NOMO-1 treated with DMSO at 0.1 percent for 48 hours (cell line): ENCODE results near the gene DIAPH2.
"Not testable (repeated sequence)": the region's sequence is repeated elsewhere in the genome, so short reads cannot be mapped to it uniquely, and the experiment has no call there.

ENCODE experiments used
- DNase-seq: peaks from one replicate; lab custom pipeline; 2025; ENCODE audit not compliant: unreplicated experiment; lab: John Stamatoyannopoulos, UW

DIAPH2 gene

DNA sequence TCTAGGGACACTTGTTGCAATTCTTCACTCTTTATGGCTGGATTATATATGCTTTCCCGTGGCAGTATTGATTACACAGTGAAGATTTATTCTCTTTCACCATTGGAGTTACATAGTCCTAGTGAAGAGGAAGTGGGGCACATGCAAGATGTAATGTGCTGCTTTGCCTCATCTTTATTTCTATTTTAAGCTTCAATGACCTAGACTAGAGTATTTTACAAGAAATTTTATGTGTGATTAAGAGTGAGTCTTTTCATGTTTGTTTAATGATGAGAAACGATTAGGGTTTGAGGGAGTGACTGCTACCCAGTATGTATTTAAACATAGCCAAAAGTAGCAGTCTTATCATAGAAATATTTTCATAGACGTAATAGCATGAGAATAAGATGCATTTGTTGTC lies 30.8 kb downstream of the DIAPH2 start:
- DNase-seq, result peak; percentile 66

DNA sequence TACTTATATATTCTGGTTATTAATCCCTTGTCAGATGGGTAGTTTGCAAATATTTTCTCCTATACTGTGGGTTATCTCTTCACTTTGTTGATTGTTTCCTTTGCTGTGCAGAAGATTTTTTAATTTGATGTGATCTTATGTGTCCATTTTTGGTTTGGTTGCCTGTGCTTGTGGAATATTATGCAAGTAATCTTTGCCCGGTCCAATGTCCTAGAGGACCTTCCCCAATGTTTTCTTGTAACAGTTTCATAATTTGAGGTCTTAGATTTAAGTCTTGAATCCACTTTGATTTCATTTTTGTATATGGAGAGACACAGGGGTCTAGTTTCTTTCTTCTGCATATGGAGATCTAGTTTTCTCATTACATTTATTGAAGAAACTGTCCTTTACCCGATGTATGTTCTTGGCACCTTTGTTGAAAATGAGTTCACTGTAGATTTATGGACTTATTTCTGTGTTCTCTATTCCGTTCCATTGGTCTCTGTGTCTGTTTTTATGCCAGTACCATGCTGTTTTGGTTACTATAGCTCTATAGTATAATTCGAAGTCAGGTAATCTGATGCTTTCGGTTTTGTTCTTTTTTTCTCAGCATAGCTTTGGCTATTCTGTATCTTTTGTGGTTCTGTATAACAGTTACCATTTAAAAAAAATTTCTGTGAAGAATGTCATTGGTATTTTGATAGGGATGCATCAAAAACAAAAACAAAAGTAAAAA lies 34.7 kb downstream of the DIAPH2 start:
- no peak for DNase-seq

DNA sequence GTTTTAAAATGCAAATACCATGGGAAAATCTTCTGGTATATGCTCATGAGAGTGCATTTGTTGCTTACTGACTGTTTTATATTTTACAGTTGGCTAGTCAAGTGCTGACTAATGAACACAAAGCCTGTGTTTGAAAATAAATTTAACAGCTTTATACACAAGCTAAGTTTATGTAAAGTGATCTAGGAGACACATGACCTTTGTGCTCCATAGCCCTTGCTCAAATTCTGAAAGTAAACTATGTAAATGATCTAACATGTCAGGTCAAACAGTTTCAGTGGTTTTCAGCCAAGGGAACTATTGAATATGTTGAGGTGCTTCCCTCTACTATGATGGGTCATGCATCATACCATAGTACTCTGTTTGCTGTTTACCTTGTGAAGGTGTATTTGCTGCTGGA lies 36.7 kb downstream of the DIAPH2 start:
- no peak for DNase-seq

DNA sequence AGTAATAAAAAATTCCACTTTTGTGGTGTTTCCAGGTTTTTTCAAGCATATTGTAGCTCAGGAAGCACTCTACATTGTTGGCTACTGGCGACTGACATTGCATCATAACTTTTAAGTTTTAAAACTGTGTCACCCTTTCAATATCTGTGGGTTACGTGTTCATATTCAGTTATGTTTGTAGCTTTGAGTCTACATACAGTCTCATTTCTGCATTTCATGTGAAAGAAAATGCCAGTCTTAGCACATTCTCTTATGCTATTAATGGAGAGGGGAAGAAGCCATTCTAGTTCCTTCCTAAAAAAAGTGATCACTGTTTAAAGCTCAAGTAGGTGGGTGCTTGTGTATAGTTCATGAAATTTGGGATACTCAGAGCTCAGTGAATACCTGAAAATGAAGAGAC lies 38.1 kb downstream of the DIAPH2 start:
- DNase-seq, result peak; percentile 80

DNA sequence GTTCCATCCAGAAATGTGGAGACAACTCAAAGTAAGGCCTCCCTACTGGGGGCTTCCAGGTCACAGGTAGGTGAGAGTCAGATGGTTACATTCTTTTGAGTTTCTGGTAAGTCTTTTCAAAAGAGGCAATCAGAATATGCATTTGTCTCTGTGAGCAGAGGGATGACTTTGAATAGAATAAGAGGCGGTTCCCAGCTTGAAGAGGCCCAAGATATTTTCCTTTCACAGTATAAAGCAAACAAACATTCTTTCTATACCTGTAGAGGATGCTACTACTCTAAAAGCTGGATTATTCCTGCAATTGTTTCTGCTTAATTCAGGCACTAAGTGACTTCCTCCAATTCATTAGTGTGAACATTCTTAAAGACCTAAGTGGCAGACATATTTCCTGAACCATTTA lies 44.4 kb downstream of the DIAPH2 start:
- no peak for DNase-seq

DNA sequence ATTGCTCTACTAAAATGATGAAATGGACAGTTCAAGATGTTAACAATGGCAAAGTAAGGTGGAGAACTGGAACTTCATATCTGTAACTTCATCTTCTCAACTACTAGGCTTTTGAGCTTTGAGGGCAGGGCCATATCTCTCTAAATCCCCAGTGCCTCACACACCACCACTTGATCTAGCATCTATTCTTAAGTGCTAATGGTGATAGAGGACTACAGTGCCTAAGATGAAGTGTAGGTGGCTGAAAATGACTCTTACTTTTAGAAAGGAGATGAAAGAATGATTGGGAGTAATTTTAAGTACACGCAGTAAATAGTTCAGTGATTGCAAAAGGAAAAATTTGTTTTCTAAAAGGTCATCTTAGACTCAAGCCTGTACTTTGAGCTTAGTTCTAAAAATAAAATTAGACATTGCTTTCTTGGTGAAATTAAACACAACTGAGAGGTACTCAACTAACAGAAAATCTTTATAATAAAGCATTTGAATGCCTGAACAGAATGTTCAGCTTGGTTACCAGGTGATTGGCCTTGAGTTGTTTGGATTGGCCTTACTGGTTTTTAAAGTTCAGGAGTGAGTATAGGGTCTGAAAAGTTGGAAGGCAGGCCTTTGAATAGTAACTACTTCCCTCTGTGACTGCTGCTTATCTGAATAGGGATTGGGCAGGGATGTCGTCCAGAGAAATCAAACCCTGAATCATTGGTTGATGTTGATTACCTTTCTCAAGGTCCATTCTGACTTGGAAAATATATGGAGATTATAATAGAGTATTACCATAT lies 45.4 kb downstream of the DIAPH2 start:
- DNase-seq, result no peak

DNA sequence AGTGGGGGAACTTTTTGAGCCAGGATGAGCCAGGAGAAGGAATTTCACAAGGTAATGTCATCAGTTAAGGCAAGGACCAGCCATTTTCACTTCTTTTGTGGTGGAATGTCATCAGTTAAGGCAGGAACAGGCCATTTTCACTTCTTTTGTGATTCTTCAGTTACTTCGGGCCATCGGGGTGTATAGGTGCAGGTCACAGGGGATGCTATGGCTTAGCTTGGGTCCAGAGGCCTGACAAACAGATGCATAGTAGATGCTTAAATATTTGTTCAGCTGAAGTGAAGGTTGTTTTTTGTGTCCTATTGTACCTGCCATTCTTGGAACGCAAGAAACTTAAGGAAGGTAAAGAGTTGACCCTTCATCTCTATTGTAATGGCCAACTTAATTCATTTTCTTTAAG lies 46.4 kb downstream of the DIAPH2 start:
- DNase-seq, result not testable (repeated sequence)

DNA sequence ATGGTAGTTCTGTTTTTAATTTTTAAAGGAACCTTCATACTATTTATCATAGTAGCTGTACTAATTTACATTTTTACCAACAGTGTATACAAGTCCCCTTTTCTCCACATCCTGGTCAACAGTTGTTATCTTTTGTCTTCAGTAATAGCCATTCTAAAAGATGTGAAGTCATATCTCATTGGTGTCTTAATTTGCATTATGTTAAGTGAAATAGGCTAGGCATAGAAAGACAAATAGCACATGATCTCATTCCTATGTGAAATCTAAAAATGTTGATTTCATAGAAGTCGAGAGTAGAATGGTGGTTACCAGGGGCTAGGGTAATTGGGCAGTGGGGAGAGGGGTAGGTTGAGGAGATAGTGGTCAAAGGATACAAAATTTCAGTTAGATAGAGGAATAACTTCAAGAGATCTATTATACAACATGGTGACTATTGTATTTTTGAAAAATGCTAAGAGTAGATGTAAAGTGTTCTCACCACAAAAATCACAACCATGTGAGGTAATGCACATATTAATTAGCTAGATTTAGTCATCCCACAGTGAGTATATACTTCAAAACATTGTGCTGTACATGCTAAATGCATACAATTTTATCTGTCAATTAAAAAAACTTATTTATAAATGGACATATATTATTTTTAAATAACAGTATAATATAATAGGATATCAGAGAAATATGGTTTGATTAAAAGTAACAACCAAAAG lies 58.9 kb downstream of the DIAPH2 start:
- no peak for DNase-seq

DNA sequence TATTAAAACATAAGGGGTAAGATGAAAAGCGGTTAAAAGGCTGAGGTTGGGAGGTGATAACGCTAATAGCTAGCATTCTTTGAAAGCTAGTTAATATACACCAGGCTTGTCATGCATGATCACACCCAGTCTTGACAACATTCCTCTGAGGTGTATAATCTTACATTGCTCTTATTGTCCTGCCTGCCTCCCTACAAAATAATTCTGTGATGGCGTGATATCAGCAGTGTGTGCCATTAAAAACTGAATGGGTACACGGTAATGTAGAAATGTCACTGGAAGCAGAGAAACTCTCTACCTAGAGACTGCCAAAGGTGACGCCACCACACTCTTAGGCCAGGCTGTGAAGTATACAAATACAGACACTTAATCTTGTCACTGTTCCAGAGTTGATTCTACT lies 68.1 kb downstream of the DIAPH2 start:
- DNase-seq, result no peak

DNA sequence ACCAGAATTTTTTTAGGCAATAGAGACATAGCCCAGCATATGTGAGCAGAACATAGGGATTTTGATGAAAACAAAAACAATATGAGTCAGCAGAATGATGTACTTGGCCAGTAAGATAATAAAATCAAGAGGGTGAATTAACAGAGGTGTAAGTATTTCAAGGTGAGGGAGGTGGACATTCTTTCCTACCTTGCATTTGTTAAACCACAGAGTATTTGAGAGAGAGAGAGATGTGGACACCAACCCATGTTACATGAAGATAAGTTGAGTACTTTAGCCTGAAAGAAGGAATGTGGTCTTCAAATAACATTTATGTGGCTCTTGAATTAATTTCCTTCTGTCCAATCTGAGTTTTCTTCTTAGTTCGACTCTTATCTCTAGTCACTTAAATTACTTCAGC lies 68.6 kb downstream of the DIAPH2 start:
- DNase-seq, result no peak

DNA sequence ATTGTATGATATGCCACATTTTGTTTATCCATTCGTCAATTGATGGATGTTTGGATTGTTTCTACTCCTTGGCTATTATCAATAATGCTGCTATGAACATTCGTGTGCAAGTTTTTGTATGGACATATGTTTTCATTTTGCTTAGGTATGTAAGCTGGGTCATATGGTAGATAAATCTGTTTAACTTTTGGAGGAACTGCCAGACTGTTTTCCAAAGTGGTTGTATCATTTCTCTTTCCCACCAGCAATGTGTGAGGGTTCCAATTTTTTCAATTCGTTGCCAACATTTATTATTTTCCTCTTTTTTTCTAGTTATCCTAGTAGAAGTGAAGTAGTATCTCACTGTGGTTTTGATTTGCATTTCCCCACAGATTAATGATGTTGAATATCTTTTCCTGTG lies 71.8 kb downstream of the DIAPH2 start:
- no peak for DNase-seq

DNA sequence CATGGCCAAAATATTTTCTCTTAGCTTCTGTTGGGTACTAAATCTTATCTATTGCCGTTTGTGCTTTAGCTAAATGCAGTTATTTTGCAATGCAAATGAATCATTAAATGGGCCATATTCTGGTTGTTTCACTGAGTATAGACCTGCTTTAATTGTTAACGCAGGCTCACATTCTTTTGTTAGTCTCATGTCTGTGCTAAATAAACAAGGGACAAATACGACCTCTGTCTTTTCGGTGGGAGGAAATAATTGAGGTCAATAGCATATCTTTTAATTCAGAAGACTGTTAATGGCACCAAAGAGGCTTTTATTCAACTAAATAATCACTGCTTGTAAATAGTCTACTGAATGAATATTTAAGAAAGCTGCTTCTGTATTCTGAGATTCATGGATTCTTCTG lies 76.9 kb downstream of the DIAPH2 start:
- no peak for DNase-seq

DNA sequence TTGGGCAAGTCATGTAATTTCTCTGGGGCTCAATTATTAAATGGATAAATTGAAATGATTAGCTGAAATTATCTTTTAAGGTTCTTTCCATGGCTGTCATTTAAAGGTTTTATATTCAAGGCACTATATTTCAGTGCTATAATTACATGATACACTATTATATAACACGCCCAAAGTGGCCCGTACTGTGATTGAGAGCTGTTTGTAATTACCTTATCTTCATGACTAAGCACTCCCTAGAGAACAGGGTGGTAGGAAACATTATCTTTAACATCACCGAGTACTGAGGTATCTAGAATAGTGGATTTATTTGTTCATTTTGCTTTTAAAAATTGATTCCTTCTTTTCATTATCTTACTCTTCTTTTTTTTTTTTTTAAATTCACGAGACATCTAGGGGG lies 79.0 kb downstream of the DIAPH2 start:
- DNase-seq, result no peak

DNA sequence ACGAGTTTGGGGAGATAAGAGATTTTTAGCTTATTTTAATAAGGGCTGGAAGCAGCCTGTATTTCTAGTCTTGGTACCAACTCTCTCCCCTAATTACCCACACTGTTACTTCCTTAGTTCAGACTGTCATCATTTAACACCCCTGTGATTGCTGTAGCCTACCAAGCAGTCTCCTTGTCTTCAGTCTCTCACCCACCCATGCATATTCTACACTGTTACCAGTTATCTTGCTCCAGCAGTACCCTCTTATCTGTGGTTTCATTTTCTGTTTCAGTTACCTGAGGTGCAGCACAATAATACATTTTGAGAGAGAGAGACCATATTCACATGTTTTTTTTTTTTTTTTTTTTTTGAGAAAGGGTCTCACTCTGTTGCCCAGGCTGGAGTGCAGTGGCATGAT lies 80.2 kb downstream of the DIAPH2 start:
- no peak for DNase-seq

DNA sequence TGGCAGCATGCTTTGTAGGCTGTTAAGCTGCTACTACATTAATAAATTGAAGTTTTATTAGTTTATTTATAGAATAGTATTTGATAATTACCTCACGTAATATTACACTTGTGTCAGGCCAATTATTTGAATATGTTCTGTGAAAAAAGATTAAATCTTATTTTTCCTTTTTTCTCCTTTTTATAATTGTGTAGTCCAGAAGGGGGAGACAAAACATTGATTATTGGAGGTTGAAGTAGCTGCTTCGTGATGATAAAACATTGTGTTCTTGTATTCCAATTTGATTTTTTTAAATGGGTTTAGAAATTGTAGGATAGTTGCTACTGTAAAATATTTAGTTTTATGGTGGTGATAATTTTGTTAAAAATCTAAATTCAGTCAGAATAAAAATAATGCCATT lies 85.7 kb downstream of the DIAPH2 start:
- DNase-seq, result no peak

DNA sequence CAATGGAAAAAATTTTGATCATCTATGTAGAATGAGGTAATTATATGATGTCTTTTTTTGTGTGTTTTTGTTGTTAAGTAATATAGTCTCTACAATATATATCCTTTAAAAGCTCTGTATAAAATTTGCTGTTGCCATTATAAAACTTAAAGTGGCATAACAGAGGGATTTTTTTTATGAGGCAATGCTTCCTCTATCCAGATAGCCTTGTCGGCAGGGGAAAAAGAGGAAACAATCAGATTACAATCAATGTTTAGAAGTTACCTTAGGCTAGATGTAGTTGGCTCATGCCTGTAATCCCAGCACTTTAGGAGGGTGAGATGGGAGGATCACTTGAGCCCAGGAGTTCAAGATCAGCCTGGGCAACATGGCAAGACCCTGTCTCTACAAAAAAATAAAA lies 86.8 kb downstream of the DIAPH2 start:
- peak; percentile 45 for DNase-seq

DNA sequence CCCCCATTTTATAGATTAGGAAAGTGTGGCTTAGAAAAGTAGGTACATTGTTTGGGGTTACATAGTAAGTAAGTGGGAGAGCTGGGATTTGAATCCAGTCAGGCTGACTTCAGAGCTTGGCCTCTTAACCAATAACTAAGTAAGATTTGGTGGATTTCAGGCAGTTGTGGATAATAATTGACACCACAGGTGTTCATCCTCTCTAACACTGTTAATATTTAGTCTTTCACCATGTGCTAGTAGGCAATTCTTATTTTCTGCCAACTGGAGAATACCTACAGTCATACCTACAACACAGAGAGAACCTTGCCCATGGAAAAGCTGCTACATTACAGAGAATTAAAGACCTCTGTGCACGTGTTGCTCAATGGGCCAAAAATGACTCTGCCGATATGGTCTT lies 89.5 kb downstream of the DIAPH2 start:
- DNase-seq, result no peak

DNA sequence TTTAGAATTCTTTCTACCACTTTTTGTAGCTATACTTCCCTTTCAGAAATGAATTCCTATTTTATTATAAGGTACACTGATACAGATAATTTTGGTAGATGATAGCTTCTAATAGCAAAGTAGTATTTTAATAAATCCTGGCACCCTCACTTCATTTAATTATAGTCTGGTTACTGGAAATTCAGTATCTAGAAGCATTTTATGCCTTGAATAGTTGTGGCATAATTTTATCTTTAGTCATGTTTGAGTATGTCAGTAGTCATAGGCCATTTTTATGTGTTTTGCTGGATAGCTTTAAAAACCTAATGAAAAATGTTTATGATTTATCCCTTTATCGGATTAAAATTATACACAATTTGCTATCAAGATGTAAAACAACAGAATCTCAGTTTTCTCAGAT lies 92.3 kb downstream of the DIAPH2 start:
- DNase-seq, result no peak

DNA sequence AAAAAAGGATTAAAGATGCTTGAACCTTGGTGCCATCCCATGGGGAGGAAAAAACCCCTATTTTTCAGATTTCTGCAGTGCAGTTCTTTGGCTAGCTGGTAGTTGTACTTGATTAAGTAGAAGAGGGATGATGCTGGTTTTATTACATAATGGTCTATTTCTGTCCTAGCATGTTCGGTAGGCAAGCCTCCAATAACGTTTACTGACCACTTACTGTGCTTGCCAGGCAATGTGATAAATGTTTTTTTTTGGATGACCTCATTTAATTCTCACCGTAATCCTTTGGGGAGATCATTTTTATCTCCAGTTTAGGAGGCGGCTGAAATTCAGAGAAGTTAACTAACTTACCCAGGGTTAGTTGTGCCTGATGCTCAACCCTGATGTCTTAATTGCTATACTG lies 106.9 kb downstream of the DIAPH2 start:
- no peak for DNase-seq

DNA sequence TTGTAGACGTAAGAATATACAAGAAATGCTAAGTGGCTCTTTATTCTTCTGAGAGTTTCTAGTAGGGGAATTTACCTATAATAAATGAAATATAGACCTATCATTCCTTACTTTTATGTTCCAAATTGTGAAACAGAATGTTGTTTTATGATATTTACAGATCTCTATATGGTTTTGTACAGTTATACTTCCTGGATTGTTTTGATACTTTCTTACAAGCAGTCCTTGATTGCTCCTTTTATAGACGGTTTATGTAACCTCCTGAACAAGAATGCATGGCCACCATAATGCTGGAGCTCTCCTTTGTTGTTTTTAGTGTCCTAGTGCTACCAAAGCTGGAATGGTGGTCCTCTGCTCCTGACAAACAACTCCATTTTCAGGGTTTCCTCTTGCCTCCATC lies 107.4 kb downstream of the DIAPH2 start:
- DNase-seq, result no peak

DNA sequence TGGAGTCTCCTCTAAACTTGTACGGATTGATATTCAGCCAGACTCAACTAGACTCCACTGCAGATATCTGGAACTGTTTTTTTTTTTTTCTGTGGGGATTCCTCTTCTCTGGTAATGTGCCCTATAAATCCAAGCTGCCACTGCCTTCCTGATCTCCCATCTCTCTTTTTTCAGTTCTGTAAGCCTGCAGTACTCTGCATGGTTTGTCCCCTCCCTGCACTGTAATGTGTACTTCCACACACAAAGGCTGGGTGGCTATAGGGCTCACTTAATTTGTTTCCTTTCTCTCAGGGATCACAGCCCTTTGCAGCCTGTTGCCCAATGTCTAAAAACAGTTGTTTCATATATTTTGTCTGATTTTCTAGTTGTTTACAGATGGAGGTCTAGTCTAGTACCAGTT lies 114.3 kb downstream of the DIAPH2 start:
- no peak for DNase-seq

DNA sequence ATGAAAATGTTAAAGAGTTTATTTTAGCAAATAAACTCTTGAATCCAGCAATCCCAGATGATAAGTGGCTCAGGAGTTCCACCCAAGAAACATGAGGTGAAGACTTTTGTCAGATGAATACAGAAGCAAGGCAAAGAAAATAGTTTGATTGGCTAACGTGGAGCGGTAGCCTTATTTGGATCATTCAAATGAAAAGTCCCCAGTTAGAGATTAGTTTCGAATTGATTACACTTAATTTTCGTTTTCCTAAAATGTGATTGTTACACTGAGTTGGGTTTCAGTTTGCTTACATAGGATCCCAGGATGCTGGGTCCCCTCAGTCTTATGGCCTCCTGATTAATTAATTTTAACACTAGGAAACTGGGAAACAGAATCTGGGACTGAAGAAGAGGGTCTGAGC lies 122.7 kb downstream of the DIAPH2 start:
- no peak for DNase-seq
